GM23248 (cell line): ENCODE data around the gene FHL3.
"Not testable (repeated sequence)": the region's sequence is repeated elsewhere in the genome, so short reads cannot be mapped to it uniquely, and the experiment has no call there.

ENCODE experiments used
- EZH2 ChIP-seq: fragments of 200-600 bp; sonication (generic); IDR thresholded peaks from 2 replicates; pipeline ENCODE4 v1.6.1; 2018; ENCODE audit warnings: antibody characterized with exemption, mild to moderate bottlenecking; ENCODE audit not compliant: insufficient read depth, poor library complexity, severe bottlenecking
- EZH2phosphoT487 ChIP-seq: fragments of 200-600 bp; sonication (generic); IDR thresholded peaks from 2 replicates; pipeline ENCODE4 v1.6.1; 2018; ENCODE audit warnings: antibody characterized with exemption, moderate library complexity, mild to moderate bottlenecking, low read depth; ENCODE audit not compliant: insufficient read depth

- TF ChIP-seq EZH2phosphoT487, EZH2: not testable (repeated sequence)
Measured at GRCh38 chr1:37975083-37975482, 30.2 kb downstream of the FHL3 start.
